ENCODE measurements around the gene ANKRD52.
A peak's percentile ranks its signal among the peaks of the same experiment; 100 is the strongest.
"Not testable (repeated sequence)": the region's sequence is repeated elsewhere in the genome, so short reads cannot be mapped to it uniquely, and the experiment has no call there.

The ANKRD52 gene

DNA sequence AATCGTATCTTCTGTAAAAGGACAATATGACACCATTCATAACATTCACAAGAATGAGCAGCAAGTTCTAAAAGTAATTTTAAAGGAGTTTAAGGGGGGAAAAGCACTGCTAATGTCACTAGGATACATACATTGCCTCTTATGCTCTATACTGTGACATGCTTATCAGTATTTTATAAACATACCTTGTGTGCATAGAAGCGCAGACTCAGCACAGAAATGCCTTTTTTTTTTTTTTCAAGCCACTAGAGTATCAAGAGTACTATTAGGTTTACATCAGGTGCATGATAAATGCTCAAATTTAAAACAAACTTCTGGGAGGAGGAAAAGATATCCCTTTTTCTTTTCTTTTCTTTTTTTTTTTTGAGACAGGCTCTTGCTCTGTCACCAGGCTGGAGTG is 55.3 kb downstream of the ANKRD52 start:
- no peak overlapping the region for H3K9ac ChIP-seq (ENCODE audit: low read length)
- H3K9me3 ChIP-seq (ENCODE audit: control insufficient read depth, low read depth, low read length) = no peaks in the 10 kb centered on the region

GRCh38 chr12:56202366-56202765 is 55.8 kb downstream of the ANKRD52 start:
- H3K4me3 ChIP-seq (ENCODE audit: low read length) = no peak overlapping the region
- no peak overlapping the region for H3K27ac ChIP-seq (ENCODE audit: low read length)

More for the DNA sequence above, 55.3 kb downstream of the ANKRD52 start:
- no peaks in the 10 kb centered on the region for H3K4me1 ChIP-seq (ENCODE audit: control insufficient read depth, low read depth, low read length)
- no peak overlapping the region for H3K27ac ChIP-seq (ENCODE audit: low read length)
- H3K36me3 ChIP-seq (ENCODE audit: control insufficient read depth, low read depth, low read length) = peaks cover 32% of the 10 kb centered on the region
- no peaks in the 10 kb centered on the region for H3K27me3 ChIP-seq (ENCODE audit: control insufficient read depth, insufficient read depth, low read length)
- no peak overlapping the region for H3K4me3 ChIP-seq (ENCODE audit: low read length)

DNA sequence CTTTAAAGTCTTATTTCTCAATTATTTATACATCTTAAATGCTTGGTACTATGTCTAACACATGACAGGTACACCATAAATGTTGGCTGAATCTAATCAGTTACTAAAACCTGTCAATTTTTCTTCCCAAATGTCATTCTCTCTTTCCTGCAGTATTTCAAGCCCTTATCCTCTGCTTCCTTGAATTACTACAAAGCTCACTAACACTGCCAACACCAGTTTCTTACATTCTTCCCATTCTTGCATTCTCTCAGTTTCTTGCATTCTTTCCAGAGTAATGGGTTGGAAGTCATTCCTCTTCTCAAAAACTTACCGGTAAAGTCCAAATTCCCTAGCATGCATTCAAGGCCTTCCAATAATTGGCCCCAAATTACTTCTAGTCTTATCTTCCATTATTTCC is 59.3 kb downstream of the ANKRD52 start:
- no peaks in the 10 kb centered on the region for H3K9me3 ChIP-seq (ENCODE audit: control insufficient read depth, low read depth, low read length)
- H3K36me3 ChIP-seq (ENCODE audit: control insufficient read depth, low read depth, low read length) = no peaks in the 10 kb centered on the region
- no peak overlapping the region for H3K27ac ChIP-seq (ENCODE audit: low read length)
- H3K4me1 ChIP-seq (ENCODE audit: control insufficient read depth, low read depth, low read length) = no peaks in the 10 kb centered on the region
- H3K27me3 ChIP-seq (ENCODE audit: control insufficient read depth, insufficient read depth, low read length) = no peaks in the 10 kb centered on the region
- H3K9ac ChIP-seq (ENCODE audit: low read length) = no peak overlapping the region
- H3K4me3 ChIP-seq (ENCODE audit: low read length) = no peak overlapping the region

More at GRCh38 chr12:56202366-56202765, 55.8 kb downstream of the ANKRD52 start:
- Histone ChIP-seq H3K27me3 (ENCODE audit: control insufficient read depth, insufficient read depth, low read length) (no peaks in the 10 kb centered on the region), H3K36me3 (ENCODE audit: control insufficient read depth, low read depth, low read length) (peaks cover 27% of the 10 kb centered on the region), H3K4me1 (ENCODE audit: control insufficient read depth, low read depth, low read length) (no peaks in the 10 kb centered on the region), H3K9ac (ENCODE audit: low read length) (no peak overlapping the region), H3K9me3 (ENCODE audit: control insufficient read depth, low read depth, low read length) (no peaks in the 10 kb centered on the region)

DNA sequence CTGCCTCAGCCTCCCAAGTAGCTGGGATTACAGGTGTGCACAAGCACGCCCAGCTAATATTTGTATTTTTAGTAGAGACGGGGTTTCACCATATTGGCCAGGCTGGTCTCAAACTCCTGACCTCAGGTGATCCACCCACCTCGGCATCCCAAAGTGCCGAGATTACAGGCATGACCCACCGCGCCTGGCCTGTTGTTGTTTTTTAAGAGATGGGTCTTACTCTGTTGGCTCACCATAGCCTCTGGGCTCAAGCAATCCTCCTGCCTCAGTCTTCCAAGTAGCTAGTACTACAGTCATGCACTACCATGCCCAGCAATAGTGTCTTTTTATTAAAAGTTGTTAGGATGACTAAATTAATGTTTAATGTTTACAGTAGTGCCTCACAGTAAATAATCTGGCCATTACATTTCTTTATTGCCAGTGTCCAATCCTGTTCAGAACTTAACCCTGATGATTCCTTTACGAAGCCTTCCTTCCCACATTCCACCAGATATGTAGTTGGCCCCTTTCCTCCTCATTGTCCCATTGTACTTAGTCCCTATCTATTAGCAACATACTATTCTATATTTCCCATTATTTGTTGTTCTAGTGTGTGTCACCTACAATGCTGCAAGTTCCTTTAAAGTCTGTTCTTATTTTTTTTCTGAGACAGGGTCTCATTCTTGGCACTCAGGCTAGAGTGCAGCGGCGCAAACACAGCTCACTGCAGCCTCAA is 60.1 kb downstream of the ANKRD52 start:
- Histone ChIP-seq H3K9ac (ENCODE audit: low read length) (no peak overlapping the region), H3K4me3 (ENCODE audit: low read length) (no peak overlapping the region), H3K27ac (ENCODE audit: low read length) (no peak overlapping the region), H3K36me3 (ENCODE audit: control insufficient read depth, low read depth, low read length) (no peaks in the 10 kb centered on the region), H3K4me1 (ENCODE audit: control insufficient read depth, low read depth, low read length) (no peaks in the 10 kb centered on the region), H3K9me3 (ENCODE audit: control insufficient read depth, low read depth, low read length) (no peaks in the 10 kb centered on the region), H3K27me3 (ENCODE audit: control insufficient read depth, insufficient read depth, low read length) (no peaks in the 10 kb centered on the region)

DNA sequence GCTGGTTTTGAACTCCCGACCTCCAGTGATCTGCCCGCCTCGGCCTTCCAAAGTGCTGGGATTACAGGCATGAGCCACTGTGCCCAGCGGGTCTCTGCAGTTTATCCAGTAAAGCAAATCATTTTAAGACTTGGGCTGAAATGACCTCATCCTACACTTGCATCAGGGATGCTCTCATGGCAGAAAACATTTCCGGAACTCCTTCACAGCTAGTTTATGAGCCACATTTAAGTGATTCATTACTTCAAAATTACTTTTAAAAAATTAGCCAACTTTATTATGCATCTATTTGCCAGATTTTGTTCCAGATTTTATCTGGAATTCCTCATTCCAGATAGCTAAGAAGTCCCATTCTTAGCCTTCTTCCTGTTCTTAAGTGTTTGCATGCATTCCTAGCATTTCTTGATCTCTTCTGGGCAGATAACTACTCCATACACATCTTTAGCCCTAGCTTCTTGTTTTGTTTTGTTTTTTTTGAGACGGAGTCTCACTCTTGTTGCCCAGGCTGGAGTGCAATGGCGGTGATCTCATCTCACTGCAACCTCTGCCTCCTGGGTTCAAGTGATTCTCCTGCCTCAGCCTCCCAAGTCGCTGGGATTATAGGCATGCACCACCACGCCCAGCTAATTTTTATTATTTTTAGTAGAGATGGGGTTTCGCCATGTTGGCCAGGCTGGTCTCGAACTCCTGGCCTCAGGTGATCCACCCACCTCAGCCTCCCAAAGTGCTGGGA is 61.2 kb downstream of the ANKRD52 start:
- not testable (repeated sequence) for H3K9me3 ChIP-seq (ENCODE audit: control insufficient read depth, low read depth, low read length); H3K36me3 ChIP-seq (ENCODE audit: control insufficient read depth, low read depth, low read length); H3K9ac ChIP-seq (ENCODE audit: low read length); H3K4me3 ChIP-seq (ENCODE audit: low read length); H3K27ac ChIP-seq (ENCODE audit: low read length); H3K27me3 ChIP-seq (ENCODE audit: control insufficient read depth, insufficient read depth, low read length); H3K4me1 ChIP-seq (ENCODE audit: control insufficient read depth, low read depth, low read length)

GRCh38 chr12:56193025-56193578 is 65.1 kb downstream of the ANKRD52 start:
- peaks cover 4% of the 10 kb centered on the region for H3K4me1 ChIP-seq (ENCODE audit: control insufficient read depth, low read depth, low read length)
- no peak overlapping the region for H3K4me3 ChIP-seq (ENCODE audit: low read length)
- H3K27ac ChIP-seq (ENCODE audit: low read length) = no peak overlapping the region
- no peaks in the 10 kb centered on the region for H3K36me3 ChIP-seq (ENCODE audit: control insufficient read depth, low read depth, low read length)
- H3K9me3 ChIP-seq (ENCODE audit: control insufficient read depth, low read depth, low read length) = no peaks in the 10 kb centered on the region
- no peak overlapping the region for H3K9ac ChIP-seq (ENCODE audit: low read length)
- H3K27me3 ChIP-seq (ENCODE audit: control insufficient read depth, insufficient read depth, low read length) = no peaks in the 10 kb centered on the region

GRCh38 chr12:56192582-56192981 is 65.6 kb downstream of the ANKRD52 start:
- H3K27ac ChIP-seq (ENCODE audit: low read length) = no peak overlapping the region
- no peaks in the 10 kb centered on the region for H3K9me3 ChIP-seq (ENCODE audit: control insufficient read depth, low read depth, low read length)
- H3K4me3 ChIP-seq (ENCODE audit: low read length) = no peak overlapping the region
- no peaks in the 10 kb centered on the region for H3K27me3 ChIP-seq (ENCODE audit: control insufficient read depth, insufficient read depth, low read length)
- H3K4me1 ChIP-seq (ENCODE audit: control insufficient read depth, low read depth, low read length) = peaks cover 8% of the 10 kb centered on the region
- no peak overlapping the region for H3K9ac ChIP-seq (ENCODE audit: low read length)
- H3K36me3 ChIP-seq (ENCODE audit: control insufficient read depth, low read depth, low read length) = no peaks in the 10 kb centered on the region

GRCh38 chr12:56190695-56191155 is 67.5 kb downstream of the ANKRD52 start:
- Histone ChIP-seq H3K27ac (ENCODE audit: low read length) (no peak overlapping the region), H3K9me3 (ENCODE audit: control insufficient read depth, low read depth, low read length) (no peaks in the 10 kb centered on the region), H3K9ac (ENCODE audit: low read length) (peak overlapping the region; percentile 94), H3K4me1 (ENCODE audit: control insufficient read depth, low read depth, low read length) (peaks cover 9% of the 10 kb centered on the region), H3K4me3 (ENCODE audit: low read length) (peak overlapping the region; percentile 100), H3K36me3 (ENCODE audit: control insufficient read depth, low read depth, low read length) (peaks cover 10% of the 10 kb centered on the region), H3K27me3 (ENCODE audit: control insufficient read depth, insufficient read depth, low read length) (no peaks in the 10 kb centered on the region)

- Histone ChIP-seq H3K27ac (ENCODE audit: low read length) (peak overlapping the region; percentile 92), H3K27me3 (ENCODE audit: control insufficient read depth, insufficient read depth, low read length) (no peaks in the 10 kb centered on the region), H3K4me3 (ENCODE audit: low read length) (peak overlapping the region; percentile 100), H3K36me3 (ENCODE audit: control insufficient read depth, low read depth, low read length) (peaks cover 14% of the 10 kb centered on the region), H3K4me1 (ENCODE audit: control insufficient read depth, low read depth, low read length) (peaks cover 9% of the 10 kb centered on the region), H3K9ac (ENCODE audit: low read length) (peak overlapping the region; percentile 94), H3K9me3 (ENCODE audit: control insufficient read depth, low read depth, low read length) (no peaks in the 10 kb centered on the region)
These were observed 68.1 kb downstream of the ANKRD52 start for GRCh38 chr12:56189918-56190694.

GRCh38 chr12:56189099-56189917 is 68.9 kb downstream of the ANKRD52 start, which contains the start of gene SMARCC2:
Gene SMARCC2, minus strand, starts transcription at chr12:56189483. Its CDS starts 22 bp downstream, at chr12:56189461.
- no peaks in the 10 kb centered on the region for H3K27me3 ChIP-seq (ENCODE audit: control insufficient read depth, insufficient read depth, low read length)
- peak within 1 kb of the TSS; percentile 94 for H3K9ac ChIP-seq (ENCODE audit: low read length)
- peaks cover 22% of the 10 kb centered on the region for H3K36me3 ChIP-seq (ENCODE audit: control insufficient read depth, low read depth, low read length)
- H3K4me3 ChIP-seq (ENCODE audit: low read length) = peak within 1 kb of the TSS; percentile 100
- H3K4me1 ChIP-seq (ENCODE audit: control insufficient read depth, low read depth, low read length) = peaks cover 9% of the 10 kb centered on the region
- H3K9me3 ChIP-seq (ENCODE audit: control insufficient read depth, low read depth, low read length) = no peaks in the 10 kb centered on the region
- H3K27ac ChIP-seq (ENCODE audit: low read length) = peak within 1 kb of the TSS; percentile 92

All from iPS-18a (cell line).